Right renal pelvis (tissue), 4 donors: ENCODE data around the gene AK1. TPM values are rescaled to one million over a fixed set of nuclear protein-coding genes. Genes with fewer than 3 reads are reported as not detected.
A peak's percentile ranks its signal among the peaks of the same experiment; 100 is the strongest.

ENCODE experiments used
- DNase-seq, 4 donors: peaks; one replicate each; pipeline ENCODE4 v3.0.0-alpha.2; 2013; ENCODE audit warnings: low read depth in 4 of 4, low spot score in 3 of 4, missing footprints in 1 of 4
- polyA plus RNA-seq, 4 donors: library from polyadenylated mRNA; unstranded; fragments of 120-200 nt; gene quantifications; one replicate each; pipeline ENCODE4 v1.2.1, GENCODE V29; 2013; ENCODE audit not compliant: insufficient read length in 4 of 4

The AK1 gene
- polyA plus RNA-seq, 4 donors: 40.7 to 53.8 (median 45.1) TPM

DNA sequence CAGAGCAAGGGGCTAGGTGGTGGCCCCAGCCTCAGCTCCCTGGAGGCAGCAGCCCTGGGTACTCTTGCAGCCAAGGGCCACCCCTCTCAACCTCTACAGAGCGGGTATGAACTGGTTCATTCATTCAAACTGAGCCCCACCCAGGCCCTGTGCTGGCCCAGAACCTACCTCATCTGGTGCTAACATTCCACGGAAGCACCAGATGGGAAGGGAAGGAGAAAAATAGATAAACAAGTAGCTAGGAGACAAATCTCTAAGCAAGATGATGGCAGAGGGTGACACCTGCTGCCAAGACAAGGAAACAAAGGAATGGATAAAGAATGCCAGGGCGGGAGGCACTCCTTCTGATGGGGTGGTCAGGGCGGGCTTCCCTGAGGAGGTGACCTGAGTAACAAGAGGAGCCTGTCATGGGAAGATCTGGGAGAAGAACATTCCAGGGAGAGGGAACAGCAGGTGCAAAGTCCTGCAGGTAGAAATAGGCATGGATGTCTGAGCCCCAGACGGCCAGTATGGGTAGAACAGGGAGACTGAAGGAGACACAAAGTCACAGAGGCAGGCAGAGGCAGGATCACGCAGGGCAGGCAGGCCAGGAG, 33.2 kb upstream of the AK1 start:
- DNase-seq: no peak

DNA sequence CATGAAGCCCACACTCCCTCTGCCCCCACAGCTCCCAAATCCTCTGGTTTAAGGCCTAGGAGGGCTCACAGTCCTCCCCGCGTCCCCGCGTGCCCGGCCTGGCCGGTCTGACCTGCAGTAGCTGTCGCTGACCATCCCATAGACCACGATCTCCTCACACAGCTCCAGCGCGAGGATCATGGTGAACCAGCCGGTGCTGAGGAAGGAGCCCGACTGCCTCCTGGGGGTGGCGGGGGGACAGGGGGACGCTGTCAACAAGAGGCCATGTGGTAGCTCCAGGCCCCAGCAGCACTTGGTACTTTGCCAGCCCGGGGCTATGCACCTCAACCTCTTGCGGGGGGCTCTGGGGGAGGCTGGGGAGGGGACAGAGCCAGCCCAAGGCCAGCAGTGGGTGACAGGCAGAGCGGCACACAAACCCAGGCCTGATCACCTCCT, 32.4 kb upstream of the AK1 start:
- DNase-seq: no peak

DNA sequence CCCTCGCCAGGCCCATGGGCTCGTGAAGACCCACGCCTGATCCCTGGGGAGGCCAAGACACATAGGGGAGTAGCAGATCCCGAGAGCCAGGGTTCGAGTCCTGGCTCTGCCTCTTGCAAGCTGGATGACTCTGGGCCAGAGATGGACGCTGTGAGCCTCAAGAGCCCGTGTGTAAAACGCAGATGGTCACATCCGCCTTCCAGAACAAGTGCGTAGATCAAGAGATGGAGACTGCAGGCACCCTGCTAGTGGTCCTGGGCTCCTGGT, 31.1 kb upstream of the AK1 start:
- no peak for DNase-seq

DNA sequence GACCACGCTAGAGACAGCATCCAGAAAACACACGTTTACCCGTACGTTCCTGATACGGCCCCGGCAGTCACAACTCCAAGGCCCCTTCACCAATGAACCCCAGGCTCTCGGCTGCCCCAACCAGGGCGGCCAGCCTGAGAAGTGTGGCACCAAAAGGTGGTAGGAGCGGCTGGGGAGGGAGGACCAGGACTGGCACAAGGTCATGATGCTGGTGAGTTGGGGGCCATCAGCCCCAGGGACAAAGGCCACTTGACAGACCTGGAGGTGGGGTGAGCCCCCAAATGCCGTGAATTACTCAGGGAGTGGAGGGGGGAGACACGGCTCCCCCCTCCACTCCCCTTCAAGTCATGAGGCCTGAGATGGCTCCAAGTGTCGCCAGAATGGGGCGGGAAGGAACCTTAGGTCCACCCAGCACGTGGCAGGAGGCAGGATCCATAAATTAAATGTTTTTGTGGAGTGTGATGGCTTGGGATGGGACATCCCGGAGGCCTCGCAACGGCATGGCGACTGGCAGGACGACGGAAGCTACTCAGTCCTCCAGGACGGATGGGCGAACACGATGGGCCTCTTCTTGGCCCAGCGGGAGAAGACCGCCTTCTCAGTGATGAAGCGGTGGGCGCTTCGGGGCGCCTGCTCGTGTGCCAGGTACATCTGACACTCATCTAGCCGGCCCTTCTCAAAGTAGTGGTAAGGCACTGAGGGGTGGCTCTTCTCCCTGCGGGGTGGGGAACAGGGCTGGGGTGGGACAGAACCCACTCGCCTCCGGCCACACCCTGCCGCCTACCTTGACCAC, 30.6 kb upstream of the AK1 start:
- no peak for DNase-seq

DNA sequence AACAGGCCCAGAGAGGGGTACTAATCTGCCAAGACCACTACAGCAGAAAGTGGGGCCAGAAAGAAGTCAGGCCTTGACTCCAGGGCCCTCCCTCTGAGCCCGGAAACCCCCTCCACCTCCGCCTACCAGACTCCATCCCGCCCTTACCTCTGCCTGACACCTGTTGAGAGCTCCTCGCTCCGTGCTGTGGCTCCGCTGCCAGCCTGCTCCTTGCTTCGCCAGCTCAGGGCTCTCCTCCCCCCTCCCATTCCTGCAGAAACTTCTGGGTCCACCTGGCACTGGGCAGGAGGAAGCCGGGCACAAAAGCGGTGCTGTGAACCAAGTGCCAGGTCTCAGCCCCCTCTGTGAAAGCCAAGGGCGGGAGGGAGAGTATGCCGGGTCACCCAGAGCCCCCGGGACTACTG, 28.3 kb upstream of the AK1 start:
- no peak for DNase-seq

DNA sequence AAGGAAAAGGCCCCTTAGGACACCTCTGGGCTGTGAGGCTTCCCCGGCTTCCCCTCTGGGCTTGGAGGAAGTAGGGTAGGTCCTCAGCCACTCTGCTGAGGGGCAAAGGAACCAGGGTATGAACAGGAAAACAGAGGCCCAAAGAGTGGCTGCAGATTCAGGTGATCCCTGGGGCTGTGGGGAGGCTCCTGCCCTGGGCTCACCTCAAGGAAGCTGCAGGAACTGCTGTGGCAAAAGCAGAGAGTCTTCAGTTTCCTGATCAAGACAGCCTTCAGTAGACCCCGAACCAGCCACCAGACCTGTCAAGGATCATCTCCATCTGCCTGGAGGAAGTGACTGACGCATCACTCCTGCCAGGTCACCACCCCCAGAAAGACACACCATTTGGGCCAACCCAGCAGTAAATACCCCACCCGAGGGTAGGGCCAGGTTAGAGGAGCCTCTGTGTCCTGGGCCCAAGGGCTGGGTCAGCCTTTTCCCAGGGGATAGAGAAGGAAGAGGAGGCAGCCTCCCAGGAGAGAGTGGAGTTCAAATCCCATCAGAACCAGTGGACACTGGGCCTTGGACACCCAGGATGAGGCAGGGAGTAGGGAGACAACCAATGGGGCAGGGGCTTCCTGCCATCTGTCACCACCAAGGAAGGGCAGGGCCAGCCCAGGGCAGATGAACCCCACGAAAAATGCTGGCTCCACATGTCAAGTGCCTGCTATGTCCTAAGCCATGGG, 27.7 kb upstream of the AK1 start:
- no peak for DNase-seq

DNA sequence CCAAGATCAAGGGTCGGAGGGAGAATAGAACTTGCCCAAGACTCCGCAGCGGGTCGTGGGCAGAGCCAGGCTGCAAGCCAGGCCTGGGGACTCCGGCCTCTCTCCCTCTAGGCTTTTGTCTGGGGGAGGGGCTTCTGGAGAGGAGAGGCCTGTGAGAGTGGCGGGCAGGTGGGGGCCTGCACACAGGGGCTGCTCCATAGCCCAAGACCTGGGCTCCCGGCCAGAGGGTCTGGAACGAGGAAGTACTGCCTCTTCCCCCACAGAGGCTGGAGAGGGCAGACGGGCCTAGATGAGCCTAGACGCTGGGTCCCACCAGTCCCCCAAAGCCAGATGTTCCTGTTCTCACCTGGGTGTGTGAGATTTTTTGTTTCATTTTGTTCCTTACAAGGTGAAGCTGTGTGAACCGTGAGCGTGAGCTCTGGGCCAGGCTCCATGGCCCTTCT, 27.1 kb upstream of the AK1 start:
- DNase-seq: no peak

DNA sequence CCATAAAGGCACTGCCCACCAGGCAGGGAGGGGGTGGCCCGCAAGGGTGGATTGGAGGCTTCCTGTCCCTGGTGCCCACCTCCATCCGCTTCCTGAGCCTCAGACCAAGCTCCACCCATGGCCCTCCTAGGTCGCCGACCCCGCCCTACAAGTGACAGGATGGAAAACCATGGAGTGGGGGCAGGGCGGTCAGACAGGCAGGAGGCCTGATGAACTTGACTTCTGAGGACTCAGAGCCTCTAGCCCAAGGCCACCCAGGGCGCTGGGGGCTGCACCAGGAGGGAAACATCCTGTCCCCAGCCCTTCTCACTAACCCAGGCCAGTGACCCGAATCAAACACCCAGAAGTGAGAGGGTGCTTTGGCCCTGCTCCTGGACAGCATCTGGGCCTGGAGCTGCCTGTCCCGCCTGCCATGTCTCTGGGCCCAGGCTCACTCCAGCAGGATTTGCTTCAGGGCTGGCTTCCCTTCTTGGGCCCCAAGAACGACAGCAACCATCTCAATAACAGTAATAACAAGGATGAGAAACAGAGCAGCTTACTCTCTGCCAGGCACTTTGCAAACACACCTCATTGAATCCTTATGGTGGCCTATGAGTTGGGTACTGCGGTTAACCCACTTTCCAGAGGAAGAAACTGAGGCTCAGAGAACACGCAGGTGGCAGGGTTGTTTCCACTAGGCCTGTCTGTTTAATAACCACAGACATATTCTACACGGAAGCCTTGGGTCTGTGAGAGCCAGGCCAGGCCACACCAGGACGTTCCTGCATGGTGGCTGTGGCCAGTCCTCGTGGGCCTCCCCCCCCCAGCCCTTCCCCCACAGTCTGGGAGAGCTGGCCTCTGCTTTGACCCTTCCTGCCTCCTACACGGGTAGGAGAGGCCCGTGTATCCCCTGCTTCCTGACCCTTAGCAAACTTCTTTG, 26.3 kb upstream of the AK1 start:
- no peak for DNase-seq

DNA sequence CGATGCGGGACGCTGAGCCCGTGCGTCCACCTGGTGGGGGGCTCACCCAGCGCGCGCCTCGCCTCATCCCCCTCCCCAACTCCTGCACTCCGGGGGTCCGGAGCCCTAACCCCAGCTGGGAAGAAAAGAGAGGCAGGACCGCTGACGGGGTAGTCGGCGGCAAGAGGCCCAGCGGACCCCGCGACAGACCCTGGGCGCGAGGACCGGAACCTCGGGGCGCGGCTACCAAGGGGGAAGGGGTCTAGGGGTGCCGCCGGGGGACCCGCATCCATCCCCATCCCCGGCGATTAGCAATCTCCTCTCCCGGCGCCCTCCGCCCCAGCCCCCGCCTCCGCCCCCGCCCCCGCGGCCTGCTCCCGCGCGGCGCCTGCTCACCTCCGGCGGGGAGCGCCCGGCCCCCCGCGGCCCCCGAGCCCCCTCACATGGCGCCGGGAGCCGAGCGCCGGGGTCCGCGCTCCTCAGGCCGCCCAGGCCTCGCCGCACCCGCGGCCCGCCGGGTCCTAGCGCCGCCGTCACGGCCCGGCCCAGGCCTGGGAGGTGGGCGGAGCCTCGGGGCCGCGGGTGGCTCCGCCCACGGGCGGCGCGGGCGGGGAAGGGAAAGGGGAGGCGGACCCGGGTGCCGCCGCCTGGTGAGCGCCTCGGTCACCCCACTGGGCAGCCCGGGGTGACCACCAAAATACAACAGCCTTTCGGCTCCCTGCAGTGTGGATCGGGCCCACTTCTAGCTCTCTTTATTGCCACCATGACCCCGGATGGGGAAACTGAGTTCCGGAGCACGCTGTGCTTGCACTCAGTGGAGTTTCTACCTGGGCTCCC, 21.9 kb upstream of the AK1 start, which contains the start of gene ST6GALNAC6:
Gene ST6GALNAC6 (minus strand): TSS at position 476 of the 816 bp plus-strand sequence. CDS start 1,622 bp downstream, outside the sequence.
- DNase-seq: no peak

DNA sequence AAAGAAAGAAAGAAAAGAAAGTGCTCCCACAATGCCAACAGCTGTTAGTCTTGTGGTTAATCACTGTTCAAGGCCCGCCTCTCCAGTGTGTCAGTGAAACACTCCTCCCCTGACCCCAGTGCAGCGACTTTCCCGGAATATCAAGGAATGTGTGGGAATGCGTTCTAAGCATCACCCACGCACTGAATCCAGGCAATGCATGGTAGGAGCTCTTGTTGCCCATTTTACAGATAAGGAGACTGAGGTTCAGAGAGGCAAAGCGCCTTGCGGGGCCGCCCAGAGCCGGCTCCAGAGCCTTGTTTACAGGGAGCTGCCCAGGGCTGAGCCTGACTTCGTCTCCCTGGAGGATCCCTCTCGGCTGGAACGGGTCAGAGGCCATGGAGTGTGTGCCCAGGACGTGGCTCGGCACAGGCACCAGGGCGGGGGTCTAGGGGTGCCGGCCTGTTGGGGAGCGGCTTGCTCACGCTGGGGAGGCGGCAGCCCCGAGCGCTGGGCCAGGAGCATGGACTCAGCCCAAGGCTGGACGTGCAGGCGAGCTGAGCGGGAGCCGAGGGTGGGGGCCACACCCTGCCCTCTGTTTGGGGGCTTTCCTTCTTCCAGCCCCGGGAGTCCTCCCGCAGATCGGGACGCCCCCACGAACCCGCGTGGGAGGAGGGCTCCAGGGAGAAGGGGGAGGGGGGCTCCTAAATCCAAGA, 21.1 kb upstream of the AK1 start:
- DNase-seq: no peak

DNA sequence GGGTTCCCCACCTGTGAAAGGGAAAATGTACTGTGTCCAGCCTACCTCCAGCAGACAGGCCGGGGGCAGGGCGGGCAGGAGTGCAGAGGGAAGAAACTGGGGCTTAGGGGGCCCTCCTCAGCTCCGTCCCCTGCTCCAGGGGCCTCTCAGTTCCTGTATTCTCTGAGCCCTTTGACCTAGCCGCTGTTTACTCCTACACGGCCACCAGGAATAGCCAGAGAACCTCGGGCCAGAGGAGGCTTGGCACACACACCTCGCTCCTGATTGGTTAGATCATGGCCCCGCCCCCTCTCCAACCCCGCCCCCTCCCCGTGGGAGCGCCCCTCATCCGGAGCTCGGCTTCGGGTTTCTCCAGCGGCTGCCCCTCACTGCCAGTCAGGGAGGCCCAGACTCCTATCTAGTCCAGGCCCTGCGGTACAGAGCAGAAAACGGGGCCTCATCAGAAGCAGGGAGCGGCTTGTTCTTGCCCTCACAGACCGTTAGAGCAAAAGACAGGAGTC, 19.8 kb upstream of the AK1 start:
- peak in 1 of 4 donors; percentile 77 for DNase-seq

DNA sequence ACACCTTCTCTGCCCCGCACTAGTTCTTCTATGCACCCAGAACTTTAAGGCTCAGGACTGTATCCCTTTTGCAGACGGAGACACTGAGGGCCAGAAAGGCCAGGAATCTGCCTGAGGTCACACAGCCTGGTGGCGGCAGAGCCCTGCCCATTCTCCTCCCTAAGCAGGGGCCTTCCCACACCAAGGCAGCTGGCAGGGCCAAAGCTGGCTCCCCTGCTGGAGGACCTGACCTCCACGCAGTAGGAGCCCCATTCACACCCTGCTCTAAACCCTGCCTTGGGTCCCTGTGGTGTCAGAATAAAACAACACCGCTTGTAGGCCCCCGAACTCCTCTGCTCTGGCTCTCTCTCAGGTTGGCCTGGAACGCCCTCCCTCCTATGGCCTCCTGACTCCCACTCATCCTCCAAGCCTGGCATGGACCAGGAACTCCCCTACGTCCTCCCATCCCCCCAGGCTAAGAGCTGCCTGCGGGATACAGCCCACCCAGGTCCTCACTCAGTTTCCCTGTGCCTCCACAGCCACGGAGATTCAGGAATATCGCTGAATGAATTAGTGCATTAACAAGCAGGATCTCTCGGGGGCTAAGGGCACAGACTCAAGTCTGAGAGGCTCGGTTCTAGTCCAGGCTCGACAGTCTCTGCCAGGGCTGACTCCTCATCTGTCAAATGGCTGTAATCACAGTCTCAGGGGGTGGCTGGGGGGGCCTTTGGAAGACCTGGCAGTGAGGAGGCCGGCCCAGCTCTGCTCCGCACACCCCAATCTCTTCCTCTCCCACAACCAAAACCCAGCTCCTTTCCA, 19.1 kb upstream of the AK1 start:
- DNase-seq: no peak

DNA sequence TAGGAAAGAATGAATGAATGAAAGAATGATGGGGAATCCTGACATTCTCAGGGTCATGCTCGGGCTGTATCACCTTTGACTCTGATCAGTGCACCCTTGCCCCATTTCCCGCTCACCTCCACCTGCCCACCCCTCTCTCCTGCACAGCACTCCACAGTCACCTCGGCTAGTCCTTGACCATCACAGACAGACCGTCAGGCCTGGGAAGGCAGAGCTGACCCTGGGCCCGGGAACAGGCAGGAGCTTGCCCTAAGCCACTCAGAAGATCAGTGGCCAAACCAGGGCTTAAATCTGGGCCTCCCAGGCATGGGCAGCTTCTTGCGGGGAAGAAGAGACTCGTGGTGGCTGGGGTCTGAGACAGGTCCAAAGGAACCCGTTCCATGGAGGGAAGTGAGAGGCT, 18.3 kb upstream of the AK1 start:
- no peak for DNase-seq

DNA sequence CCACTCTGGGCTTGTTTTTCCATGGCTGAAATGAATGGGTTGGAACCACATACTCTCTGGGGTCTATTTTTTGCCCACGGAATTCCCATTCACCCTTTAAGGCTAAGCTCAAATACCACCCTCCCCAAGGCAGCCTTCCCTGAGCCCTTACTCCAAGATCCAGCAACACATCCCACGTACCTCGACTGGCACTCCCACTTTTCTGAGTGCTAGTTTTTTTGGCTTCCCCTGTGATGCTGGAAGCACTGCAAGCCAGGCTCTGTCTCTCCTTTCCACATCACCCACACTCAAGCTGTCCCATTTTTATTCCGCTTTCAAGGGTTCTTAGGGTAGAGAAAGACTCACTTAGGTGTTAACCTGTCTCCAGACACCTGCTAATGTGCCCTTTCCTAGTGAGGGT, 15.9 kb upstream of the AK1 start:
- DNase-seq: no peak

DNA sequence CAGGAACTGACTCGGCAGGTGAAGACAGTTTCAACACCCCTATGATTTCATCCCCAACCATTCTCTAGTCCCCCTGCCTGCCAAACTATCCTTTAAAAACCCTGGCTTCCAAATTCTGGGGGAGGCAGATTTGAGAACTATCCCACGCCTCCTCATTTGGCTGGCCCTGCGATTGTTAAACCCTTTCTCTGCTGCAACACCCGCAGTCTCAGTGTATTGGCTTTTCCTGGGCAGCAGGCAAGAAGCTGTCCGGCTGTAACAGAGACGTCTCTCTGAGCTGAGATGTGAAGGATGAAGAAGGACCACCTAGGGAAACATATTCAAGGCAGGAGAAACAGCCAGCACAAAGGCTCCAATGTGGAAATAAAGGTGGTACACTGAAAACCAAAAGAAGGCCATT, 15.4 kb upstream of the AK1 start:
- no peak for DNase-seq

DNA sequence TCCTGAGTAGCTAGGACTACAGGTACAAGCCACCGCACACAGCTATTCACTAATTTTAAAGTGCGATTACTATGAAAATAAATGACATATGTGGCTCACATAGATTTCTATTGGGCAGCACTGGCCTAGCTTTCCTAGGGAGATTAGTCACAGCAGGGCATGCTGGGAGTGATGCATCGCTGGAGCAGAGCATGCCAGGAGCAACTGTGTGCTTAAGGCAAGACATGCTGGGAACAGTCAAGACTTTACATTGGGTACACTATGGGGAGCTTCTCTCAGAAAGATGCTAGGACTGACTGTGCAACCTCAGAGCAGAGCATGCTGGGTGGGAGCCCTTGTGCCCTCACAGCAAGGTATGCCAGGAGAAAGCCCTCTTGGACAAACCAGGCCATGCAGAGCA, 12.6 kb upstream of the AK1 start:
- DNase-seq: no peak

DNA sequence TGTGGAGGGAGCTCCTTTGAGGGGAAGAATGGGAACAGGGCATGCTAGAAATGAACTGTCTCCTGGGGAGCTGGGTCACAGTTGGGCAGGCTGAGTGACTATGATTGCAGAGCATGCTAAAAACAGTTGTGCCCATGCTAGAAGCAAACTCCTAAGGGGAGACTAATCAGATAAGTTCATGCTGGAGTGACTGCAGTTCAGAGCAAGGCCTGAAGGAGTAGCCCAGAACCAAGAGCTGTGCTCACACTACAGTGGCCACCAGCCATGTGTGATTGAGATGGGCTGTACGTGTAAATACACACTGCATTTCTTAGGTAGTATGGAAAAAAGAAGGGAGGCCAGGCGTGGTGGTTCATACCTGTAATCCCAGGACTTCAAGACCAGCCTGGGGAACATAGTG, 10.3 kb upstream of the AK1 start:
- no peak for DNase-seq

DNA sequence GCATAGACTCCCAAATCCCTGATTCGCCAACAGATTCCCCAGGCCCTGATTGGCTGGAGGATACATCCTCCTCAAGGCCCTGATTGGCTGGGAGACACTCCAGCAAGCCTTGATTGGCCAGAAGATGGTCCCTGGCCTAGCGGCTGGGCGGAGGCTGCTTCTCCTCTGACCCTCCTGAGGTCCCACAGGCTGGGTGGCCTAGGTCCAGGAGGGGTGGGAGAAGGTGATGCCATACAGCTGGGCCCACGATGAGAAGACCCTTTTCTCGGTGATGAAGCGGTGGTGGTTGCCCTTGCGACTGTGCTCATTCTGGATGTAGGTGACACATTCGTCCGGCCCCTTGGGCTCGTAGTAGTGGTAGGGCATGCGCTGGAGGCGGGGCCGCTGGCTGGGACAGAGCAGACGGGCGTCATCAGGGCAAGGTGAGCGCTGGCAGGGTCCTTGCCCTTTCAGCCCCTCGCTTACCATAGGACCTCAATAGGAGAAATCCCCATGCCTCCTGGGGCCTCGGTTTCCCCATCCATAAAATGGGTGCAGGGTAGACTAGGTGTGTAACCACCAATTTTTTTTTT, 9.0 kb upstream of the AK1 start:
- DNase-seq: no peak
